ENCODE data around the gene MAP2. TPM values are rescaled to one million over a fixed set of nuclear protein-coding genes. Genes with fewer than 3 reads are reported as not detected.
A peak's percentile ranks its signal among the peaks of the same experiment; 100 is the strongest.

MAP2 gene
- total and polyA plus RNA-seq, 2 donors (not counting 1 experiment from before 2014, with no cell fraction given): 1.8 to 3.0 TPM

DNA sequence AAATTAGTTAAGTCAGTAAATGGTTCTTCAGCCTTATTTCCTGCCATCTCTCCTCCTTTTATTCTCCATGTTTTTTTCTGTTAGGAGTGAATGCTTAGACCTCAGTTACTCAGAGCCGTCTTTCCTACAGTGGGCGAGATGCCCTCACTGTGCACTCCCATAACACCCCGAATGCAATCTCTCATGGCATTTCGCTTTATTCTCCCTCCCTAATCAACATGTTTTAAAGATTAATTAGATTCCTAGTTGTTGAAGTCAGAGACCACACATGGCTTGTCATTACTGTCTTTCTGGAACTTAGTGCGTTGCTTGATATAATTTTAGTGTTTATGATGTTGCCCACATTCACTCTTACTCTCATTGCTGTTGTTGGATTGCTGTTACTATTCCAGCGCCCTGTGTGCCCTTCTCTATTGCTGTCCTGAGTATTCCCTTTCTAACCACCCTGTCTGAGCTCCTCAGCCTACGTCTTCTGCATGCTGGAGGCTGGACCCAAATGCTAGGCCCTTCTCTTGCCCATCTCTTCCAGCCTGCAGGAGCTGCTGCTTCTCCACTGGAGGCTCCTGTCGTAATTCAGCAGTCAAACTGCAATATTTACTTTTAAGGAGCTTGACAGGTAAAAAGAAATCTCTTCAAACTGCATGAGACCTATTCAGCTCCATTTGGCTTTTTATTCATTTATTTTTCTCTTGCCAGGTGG, 99.3 kb downstream of the MAP2 start:
- peak overlapping the region; percentile 2 for H3K4me3 Mint-ChIP-seq
- peak overlapping the region; percentile 52 for H2AFZ ChIP-seq (ENCODE audit: insufficient read depth, low read depth, low read length, poor library complexity, severe bottlenecking)
- H3K27me3 Mint-ChIP-seq: no peaks in the 10 kb centered on the region
- peak overlapping the region; percentile 14 for H3K9ac ChIP-seq (ENCODE audit: low read length)
- peak overlapping the region; percentile 58 for H3K4me2 ChIP-seq (replicated peaks; ENCODE audit: low read depth, low read length, poor library complexity, severe bottlenecking)
- no peaks in the 10 kb centered on the region for H4K20me1 ChIP-seq (ENCODE audit: control insufficient read depth, insufficient read depth, low read length, poor library complexity, severe bottlenecking)
- DNase-seq (no peak), ATAC-seq (ENCODE audit: low read depth) (no peak)
- ChIA-PET POLR2A (interaction anchor here (0.6 kb wide), 1 partner anchor 1816 kb away, joined by 11 read pairs; no protein-coding TSS in a partner anchor), CTCF (interaction anchor here (0.9 to 3.0 kb wide), 3 partner anchors 8 to 189 kb away, joined by 4 to 11 read pairs (median 4); partner anchors contain the start of gene MAP2)
- TF ChIP-seq EZH2 (IDR thresholded peaks at IDR 0.05; ENCODE audit: borderline replicate concordance, insufficient read depth, low read depth, low read length, poor library complexity, severe bottlenecking): no peak
- no peak for TF ChIP-seq CTCF (IDR thresholded peaks at IDR 0.05)
- no peaks in the 10 kb centered on the region for H3K36me3 ChIP-seq (replicated peaks in 1 of 2; ENCODE audit: control extremely low read depth in 1 of 2, control insufficient read depth in 1 of 2, extremely low read depth in 1 of 2, insufficient read depth in 2 of 2, low read length in 1 of 2)
- H3K27ac Mint-ChIP-seq: peak overlapping the region; percentile 54
- no peaks in the 10 kb centered on the region for H3K9me3 Mint-ChIP-seq (ENCODE audit: insufficient read depth)
- H3K4me1 Mint-ChIP-seq: peaks cover 41% of the 10 kb centered on the region
- no peaks in the 10 kb centered on the region for H3K9me3 ChIP-seq (ENCODE audit: control extremely low read depth in 1 of 3, control insufficient read depth in 2 of 3, insufficient read depth in 1 of 3, low read length in 2 of 3)
- peak overlapping the region in 1 of 5 experiments; percentile 30 for H3K4me3 ChIP-seq (ENCODE audit: control extremely low read depth in 1 of 5, extremely low read depth in 1 of 5, insufficient read depth in 1 of 5, low read depth in 2 of 5, low read length in 4 of 5)
- H3K79me2 ChIP-seq (ENCODE audit: control insufficient read depth, insufficient read depth, low read length): no peaks in the 10 kb centered on the region
- intact Hi-C loops (cut with micrococcal nuclease): no loop called here
- H3K4me1 ChIP-seq (ENCODE audit: control insufficient read depth in 2 of 2, insufficient read depth in 2 of 2, low read length in 2 of 2): peaks cover 37 to 42% of the 10 kb centered on the region in 2 donors
- no peaks in the 10 kb centered on the region for H3K27me3 ChIP-seq (replicated peaks in 1 of 4; ENCODE audit: control extremely low read depth in 1 of 4, control insufficient read depth in 3 of 4, insufficient read depth in 4 of 4, low read length in 3 of 4)
- 100% methylated on average over 3 of the region's 8 CpGs for WGBS (ENCODE audit: insufficient coverage)
- H3K27ac ChIP-seq (ENCODE audit: low read length in 2 of 2): peak overlapping the region in 1 of 2 donors; percentile 54

- DNase-seq: peak; percentile 39
- H3K4me2 ChIP-seq (replicated peaks; ENCODE audit: low read depth, low read length, poor library complexity, severe bottlenecking): peak overlapping the region; percentile 58
Measured at GRCh38 chr2:209523867-209524266, 100.0 kb downstream of the MAP2 start.

More at GRCh38 chr2:209523867-209524266, 100.0 kb downstream of the MAP2 start:
- H3K9me3 ChIP-seq (ENCODE audit: control extremely low read depth in 1 of 3, control insufficient read depth in 2 of 3, insufficient read depth in 1 of 3, low read length in 2 of 3): no peaks in the 10 kb centered on the region
- peak overlapping the region in 1 of 2 donors; percentile 54 for H3K27ac ChIP-seq (ENCODE audit: low read length in 2 of 2)
- H3K4me3 ChIP-seq (ENCODE audit: control extremely low read depth in 1 of 5, extremely low read depth in 1 of 5, insufficient read depth in 1 of 5, low read depth in 2 of 5, low read length in 4 of 5): peak overlapping the region in 1 of 5 experiments; percentile 30
- H4K20me1 ChIP-seq (ENCODE audit: control insufficient read depth, insufficient read depth, low read length, poor library complexity, severe bottlenecking): no peaks in the 10 kb centered on the region
- intact Hi-C loops (cut with micrococcal nuclease): no loop called here
- H3K9ac ChIP-seq (ENCODE audit: low read length): peak overlapping the region; percentile 14
- ChIA-PET POLR2A (interaction anchor here (0.6 kb wide), 1 partner anchor 1816 kb away, joined by 11 read pairs; no protein-coding TSS in a partner anchor), CTCF (interaction anchor here (1.6 to 3.0 kb wide), 2 partner anchors 100 to 189 kb away, joined by 4 to 11 read pairs; partner anchors contain the start of gene MAP2)
- H3K27me3 Mint-ChIP-seq: no peaks in the 10 kb centered on the region
- H3K4me1 ChIP-seq (ENCODE audit: control insufficient read depth in 2 of 2, insufficient read depth in 2 of 2, low read length in 2 of 2): peaks cover 37 to 42% of the 10 kb centered on the region in 2 donors
- no peak for TF ChIP-seq EZH2 (IDR thresholded peaks at IDR 0.05; ENCODE audit: borderline replicate concordance, insufficient read depth, low read depth, low read length, poor library complexity, severe bottlenecking)
- no peak for TF ChIP-seq CTCF (IDR thresholded peaks at IDR 0.05)
- H3K36me3 ChIP-seq (replicated peaks in 1 of 2; ENCODE audit: control extremely low read depth in 1 of 2, control insufficient read depth in 1 of 2, extremely low read depth in 1 of 2, insufficient read depth in 2 of 2, low read length in 1 of 2): no peaks in the 10 kb centered on the region
- no peaks in the 10 kb centered on the region for H3K79me2 ChIP-seq (ENCODE audit: control insufficient read depth, insufficient read depth, low read length)
- WGBS (ENCODE audit: insufficient coverage): no CpG with 5 or more reads among the region's 2 CpGs
- peak overlapping the region; percentile 52 for H2AFZ ChIP-seq (ENCODE audit: insufficient read depth, low read depth, low read length, poor library complexity, severe bottlenecking)
- H3K27me3 ChIP-seq (replicated peaks in 1 of 4; ENCODE audit: control extremely low read depth in 1 of 4, control insufficient read depth in 3 of 4, insufficient read depth in 4 of 4, low read length in 3 of 4): no peaks in the 10 kb centered on the region
- no peak overlapping the region for H3K27ac Mint-ChIP-seq
- H3K4me1 Mint-ChIP-seq: peaks cover 41% of the 10 kb centered on the region
- ATAC-seq (ENCODE audit: low read depth): no peak
- no peak overlapping the region for H3K4me3 Mint-ChIP-seq
- no peaks in the 10 kb centered on the region for H3K9me3 Mint-ChIP-seq (ENCODE audit: insufficient read depth)

Measured in B cell (primary cell).